ENCODE results near the gene C3orf22. TPM values are rescaled to one million over a fixed set of nuclear protein-coding genes. Genes with fewer than 3 reads are reported as not detected.

Gene C3orf22
- total RNA-seq, 2 experiments from 2014 or later = not detected

GRCh38 chr3:126528800-126529541 lies 29.8 kb downstream of the C3orf22 start:
- no peaks in the 10 kb centered on the region for H3K36me3 Mint-ChIP-seq
- no peak overlapping the region for H3K27ac Mint-ChIP-seq
- peaks cover 16% of the 10 kb centered on the region for H3K27me3 Mint-ChIP-seq
- no peak for DNase-seq
- H3K4me3 Mint-ChIP-seq = no peak overlapping the region
- H3K4me1 Mint-ChIP-seq = no peaks in the 10 kb centered on the region
- H3K9me3 Mint-ChIP-seq = no peaks in the 10 kb centered on the region

- DNase-seq = no peak
- Mint-ChIP-seq H3K4me1 (no peaks in the 10 kb centered on the region), H3K27me3 (peaks cover 17% of the 10 kb centered on the region), H3K9me3 (no peaks in the 10 kb centered on the region), H3K36me3 (no peaks in the 10 kb centered on the region), H3K27ac (no peak overlapping the region), H3K4me3 (no peak overlapping the region)
Measured at GRCh38 chr3:126528419-126528799, 30.3 kb downstream of the C3orf22 start.

- Mint-ChIP-seq H3K4me3 (no peak overlapping the region), H3K27me3 (peaks cover 24% of the 10 kb centered on the region), H3K27ac (no peak overlapping the region), H3K4me1 (no peaks in the 10 kb centered on the region), H3K9me3 (no peaks in the 10 kb centered on the region), H3K36me3 (no peaks in the 10 kb centered on the region)
- no peak for DNase-seq
Measured at GRCh38 chr3:126527455-126528211, 31.1 kb downstream of the C3orf22 start.

- no peaks in the 10 kb centered on the region for H3K9me3 Mint-ChIP-seq
- H3K27me3 Mint-ChIP-seq = peaks cover 30% of the 10 kb centered on the region
- DNase-seq = no peak
- no peak overlapping the region for H3K27ac Mint-ChIP-seq
- H3K4me3 Mint-ChIP-seq = no peak overlapping the region
- H3K36me3 Mint-ChIP-seq = no peaks in the 10 kb centered on the region
- H3K4me1 Mint-ChIP-seq = no peaks in the 10 kb centered on the region
Measured at GRCh38 chr3:126527006-126527405, 31.7 kb downstream of the C3orf22 start.

- Mint-ChIP-seq H3K9me3 (no peaks in the 10 kb centered on the region), H3K36me3 (no peaks in the 10 kb centered on the region), H3K27ac (no peak overlapping the region), H3K4me1 (no peaks in the 10 kb centered on the region), H3K4me3 (no peak overlapping the region), H3K27me3 (peaks cover 30% of the 10 kb centered on the region)
- DNase-seq = no peak
Measured at GRCh38 chr3:126526668-126527005, 32.1 kb downstream of the C3orf22 start.

- no peak overlapping the region for H3K27ac Mint-ChIP-seq
- peaks cover 30% of the 10 kb centered on the region for H3K27me3 Mint-ChIP-seq
- no peaks in the 10 kb centered on the region for H3K4me1 Mint-ChIP-seq
- H3K36me3 Mint-ChIP-seq = no peaks in the 10 kb centered on the region
- no peaks in the 10 kb centered on the region for H3K9me3 Mint-ChIP-seq
- DNase-seq = no peak
- H3K4me3 Mint-ChIP-seq = no peak overlapping the region
Measured at GRCh38 chr3:126525853-126526667, 32.7 kb downstream of the C3orf22 start.

GRCh38 chr3:126525091-126525852 lies 33.5 kb downstream of the C3orf22 start:
- Mint-ChIP-seq H3K4me3 (no peak overlapping the region), H3K27me3 (peaks cover 30% of the 10 kb centered on the region), H3K36me3 (no peaks in the 10 kb centered on the region), H3K4me1 (no peaks in the 10 kb centered on the region), H3K9me3 (no peaks in the 10 kb centered on the region), H3K27ac (no peak overlapping the region)
- no peak for DNase-seq

- no peaks in the 10 kb centered on the region for H3K9me3 Mint-ChIP-seq
- no peak overlapping the region for H3K27ac Mint-ChIP-seq
- peak; percentile 23 for DNase-seq
- H3K36me3 Mint-ChIP-seq = no peaks in the 10 kb centered on the region
- H3K4me1 Mint-ChIP-seq = no peaks in the 10 kb centered on the region
- H3K27me3 Mint-ChIP-seq = peaks cover 30% of the 10 kb centered on the region
- no peak overlapping the region for H3K4me3 Mint-ChIP-seq
Measured at GRCh38 chr3:126524429-126524988, 34.2 kb downstream of the C3orf22 start.

GRCh38 chr3:126523745-126524428 lies 34.8 kb downstream of the C3orf22 start, which contains the start of gene CHST13:
Gene CHST13 (plus strand): TSS chr3:126524155. CDS start chr3:126524333, 178 bp downstream.
- no peaks in the 10 kb centered on the region for H3K36me3 Mint-ChIP-seq
- peak; percentile 31 for DNase-seq
- H3K9me3 Mint-ChIP-seq = no peaks in the 10 kb centered on the region
- H3K4me3 Mint-ChIP-seq = no peak within 1 kb of the TSS
- no peaks in the 10 kb centered on the region for H3K4me1 Mint-ChIP-seq
- H3K27ac Mint-ChIP-seq = no peak within 1 kb of the TSS
- peaks cover 30% of the 10 kb centered on the region for H3K27me3 Mint-ChIP-seq

- H3K9me3 Mint-ChIP-seq = no peaks in the 10 kb centered on the region
Measured at GRCh38 chr3:126522363-126522788, 36.4 kb downstream of the C3orf22 start.

GRCh38 chr3:126521122-126521891 lies 37.4 kb downstream of the C3orf22 start:
- Mint-ChIP-seq H3K4me1 (no peaks in the 10 kb centered on the region), H3K36me3 (no peaks in the 10 kb centered on the region), H3K4me3 (no peak overlapping the region), H3K9me3 (no peaks in the 10 kb centered on the region), H3K27me3 (peaks cover 30% of the 10 kb centered on the region), H3K27ac (no peak overlapping the region)
- no peak for DNase-seq

More at GRCh38 chr3:126522363-126522788, 36.4 kb downstream of the C3orf22 start:
- Mint-ChIP-seq H3K36me3 (no peaks in the 10 kb centered on the region), H3K4me1 (no peaks in the 10 kb centered on the region), H3K4me3 (no peak overlapping the region), H3K27ac (no peak overlapping the region), H3K27me3 (peaks cover 30% of the 10 kb centered on the region)
- peak; percentile 21 for DNase-seq

GRCh38 chr3:126519506-126520455 lies 39.0 kb downstream of the C3orf22 start:
- H3K36me3 Mint-ChIP-seq = no peaks in the 10 kb centered on the region
- H3K9me3 Mint-ChIP-seq = no peaks in the 10 kb centered on the region
- H3K4me1 Mint-ChIP-seq = no peaks in the 10 kb centered on the region
- no peak for DNase-seq
- peaks cover 23% of the 10 kb centered on the region for H3K27me3 Mint-ChIP-seq
- no peak overlapping the region for H3K27ac Mint-ChIP-seq
- no peak overlapping the region for H3K4me3 Mint-ChIP-seq
